K562 (cell line): ENCODE measurements around the gene PARS2. TPM values are rescaled to one million over a fixed set of nuclear protein-coding genes. Genes with fewer than 3 reads are reported as not detected.

Source experiments
- ATAC-seq: fragments of 200-7000 bp; cut with Tn5 transposase; 3 replicates; pipeline ENCODE4 v1.9.1; 2020; ENCODE audit warnings: moderate library complexity
- BruUV-seq: library from RNA; stranded (reverse); fragments of 400-500 nt; replicated peaks from 2 replicates; lab custom pipeline; 2021; lab: Mats Ljungman, UMichigan
- CTCF ChIA-PET: fragments of 300-600 bp; formaldehyde crosslinking; extraction: SDS; loops from one replicate; lab custom pipeline; 2021; ENCODE audit warnings: low intra/inter-chr PET ratio; lab: Yijun Ruan, JAX
- POLR2A ChIA-PET: fragments of 300-600, 350-650 bp; sonication (Branson Sonifier 250); formaldehyde crosslinking; extraction: SDS; loops from one replicate; lab custom pipeline; 2021; ENCODE audit warnings: antibody characterized with exemption, inconsistent platforms; lab: Yijun Ruan, JAX
- DNase-seq, 4 experiments: peaks; one replicate each; pipeline versions ENCODE4 v3.0.0 to v3.0.0-alpha.2; 2011 to 2018; ENCODE audit warnings: low spot score in 3 of 4, mixed read lengths in 3 of 4; ENCODE audit errors: extremely low read depth in 1 of 4
- FAIRE-seq: peaks from 2 replicates; lab custom pipeline; 2011; peaks lifted over from hg19 to GRCh38; lab: Jason Lieb, UNC
- H2AFZ ChIP-seq: 2 replicates; pipeline ENCODE4 v1.6.0; 2011; ENCODE audit warnings: low read depth, low read length, control low read depth, inconsistent platforms
- H3K27ac ChIP-seq: fragments of 200-600 bp; 3 replicates; pipeline ENCODE4 v1.8.0; 2011; ENCODE audit warnings: low read depth, mild to moderate bottlenecking, control low read depth, inconsistent platforms, low read length, moderate library complexity, mixed read lengths; ENCODE audit errors: extremely low read depth
- H3K27me3 ChIP-seq, 2 experiments: fragments of 300-600 bp in 1 of 2; 2 replicates in 1 of 2; 3 replicates in 1 of 2; pipeline versions ENCODE4 v1.6.0 to v1.8.0; 2011; ENCODE audit warnings: inconsistent platforms in 2 of 2, low read length in 2 of 2, mild to moderate bottlenecking in 1 of 2, mixed read lengths in 1 of 2, moderate library complexity in 1 of 2; ENCODE audit not compliant: control insufficient read depth in 2 of 2, insufficient read depth in 2 of 2
- H3K36me3 ChIP-seq: fragments of 300-600 bp; 3 replicates; pipeline ENCODE4 v1.8.0; 2011; ENCODE audit warnings: mild to moderate bottlenecking, low read length, inconsistent platforms; ENCODE audit not compliant: control insufficient read depth, insufficient read depth
- H3K4me1 ChIP-seq, 2 experiments: fragments of 200-600 bp in 1 of 2; replicated peaks in 1 of 2; 2 replicates in 1 of 2; 3 replicates in 1 of 2; pipeline versions ENCODE4 v1.5.1 to v1.8.0; 2011; ENCODE audit warnings: inconsistent platforms in 2 of 2, low read length in 2 of 2, mild to moderate bottlenecking in 1 of 2, mixed read lengths in 1 of 2, moderate library complexity in 1 of 2; ENCODE audit not compliant: control insufficient read depth in 2 of 2, insufficient read depth in 2 of 2
- H3K4me2 ChIP-seq: 2 replicates; pipeline ENCODE4 v1.6.1; 2011; ENCODE audit warnings: low read length, control low read depth, inconsistent platforms, mixed read lengths; ENCODE audit not compliant: insufficient read depth
- H3K4me3 ChIP-seq: fragments of 200-600 bp; sonication (generic), shearing (Covaris generic); 2 replicates; pipeline ENCODE4 v1.5.1; 2016; ENCODE audit warnings: control low read depth, inconsistent platforms
- H3K79me2 ChIP-seq: fragments of 200-600 bp; 3 replicates; pipeline ENCODE4 v1.8.0; 2011; ENCODE audit warnings: low read length, inconsistent platforms; ENCODE audit not compliant: control insufficient read depth, insufficient read depth
- H3K9ac ChIP-seq, 2 experiments: 2 replicates each; pipeline versions ENCODE4 v1.6.0 to v1.6.1; 2011; ENCODE audit warnings: low read depth in 2 of 2, low read length in 2 of 2, control low read depth in 1 of 2, inconsistent platforms in 1 of 2, mild to moderate bottlenecking in 1 of 2, mixed read lengths in 1 of 2; ENCODE audit not compliant: insufficient read depth in 1 of 2
- H3K9me1 ChIP-seq: one replicate; pipeline ENCODE4 v1.6.0; 2011; ENCODE audit warnings: inconsistent platforms, mild to moderate bottlenecking, low read length, moderate library complexity; ENCODE audit not compliant: control insufficient read depth, insufficient read depth
- H3K9me3 ChIP-seq: replicated peaks from 2 replicates; pipeline ENCODE4 v1.5.1; 2011; ENCODE audit warnings: low read depth, low read length, inconsistent platforms; ENCODE audit not compliant: control insufficient read depth, insufficient read depth
- H4K20me1 ChIP-seq: replicated peaks from 2 replicates; pipeline ENCODE4 v1.6.1; 2011; ENCODE audit warnings: low read length, inconsistent platforms, mixed read lengths; ENCODE audit not compliant: control insufficient read depth, insufficient read depth
- CHD1 ChIP-seq: fragments of 200-600 bp; sonication (generic); IDR thresholded peaks from one replicate; pipeline ENCODE4 v1.6.1; 2012; ENCODE audit warnings: mild to moderate bottlenecking, moderate library complexity, low read length, inconsistent platforms
- HDAC1 ChIP-seq, 2 experiments: fragments of 450-650 bp; IDR thresholded peaks; 2 replicates each; pipeline ENCODE4 v1.6.1; 2016 to 2017; ENCODE audit warnings: inconsistent platforms in 1 of 2, mild to moderate bottlenecking in 1 of 2, moderate library complexity in 1 of 2
- PCBP2 ChIP-seq: fragments of 200-400 bp; formaldehyde crosslinking; IDR thresholded peaks from 2 replicates; pipeline ENCODE4 v1.6.1; 2018; ENCODE audit warnings: low read length, low read depth, mild to moderate bottlenecking, moderate library complexity; ENCODE audit not compliant: poor library complexity, severe bottlenecking
- SP2 ChIP-seq: IDR thresholded peaks from 2 replicates; pipeline ENCODE4 v1.6.1; 2011; ENCODE audit warnings: mild to moderate bottlenecking, low read depth, low read length, moderate library complexity; ENCODE audit not compliant: poor library complexity, severe bottlenecking; ENCODE audit errors: extremely low read depth
- SUPT5H ChIP-seq: fragments of 450-650 bp; IDR thresholded peaks from 2 replicates; pipeline ENCODE4 v1.6.1; 2016
- TAF7 ChIP-seq: fragments of 450-650 bp; IDR thresholded peaks from 2 replicates; pipeline ENCODE4 v1.6.1; 2016; ENCODE audit warnings: missing genetic modification characterization, missing compliant biosample characterization
- TAF9B ChIP-seq: fragments of 450-650 bp; IDR thresholded peaks from 2 replicates; pipeline ENCODE4 v1.6.1; 2018; ENCODE audit warnings: mild to moderate bottlenecking; ENCODE audit not compliant: partially characterized antibody
- THRA ChIP-seq: fragments of 450-650 bp; IDR thresholded peaks from 2 replicates; pipeline ENCODE4 v1.6.1; 2017; ENCODE audit warnings: mild to moderate bottlenecking, moderate library complexity
- USF1 ChIP-seq: sonication (generic); formaldehyde crosslinking; IDR thresholded peaks from 2 replicates; pipeline ENCODE4 v1.9.0; 2022; ENCODE audit warnings: mild to moderate bottlenecking, missing genetic modification reagents
- WGBS: fragments of 100-300 bp; shearing (Covaris generic); methylation state at CpG from one replicate; pipeline ENCODE4 v1.1.6; 2016; ENCODE audit warnings: low coverage, mixed read lengths; ENCODE audit not compliant: insufficient coverage; ENCODE audit errors: missing lambda C conversion rate; 5-methylcytosine and 5-hydroxymethylcytosine counted together
- in situ Hi-C: fragments of 300-500 bp; cut with MboI; formaldehyde crosslinking; loops from 4 replicates; pipeline ENCODE4 v1.15.0; 2018; ENCODE audit warnings: inconsistent platforms, mixed read lengths
- intact Hi-C: fragments of 100-400 bp; cut with micrococcal nuclease; formaldehyde crosslinking; loops from 2 replicates; pipeline ENCODE4 v1.14.2; 2022
- polyA plus RNA-seq, 8 experiments: library from polyadenylated mRNA; depleted of rRNA in 4 of 8; stranded (reverse) in 5 of 8; unstranded in 3 of 8; fragments of >200 nt; fragmentation: Nextera tagmentation in 2 of 8; fragmentation: Illumina TruSeq in 1 of 8; extraction: Ambion mirVana in 2 of 8; extraction: Trizol in 1 of 8; gene quantifications; 2 replicates each; pipeline versions ENCODE4 v1.2.1 to v1.2.3, GENCODE V29; 2011 to 2014; ENCODE audit warnings: inconsistent platforms in 1 of 8, missing spikeins in 1 of 8
- total RNA-seq, 7 experiments: library from RNA; depleted of rRNA in 6 of 7; stranded (reverse); fragments of >200 nt in 6 of 7; fragmentation: Illumina TruSeq in 2 of 7; extraction: Trizol in 2 of 7; gene quantifications; 2 replicates each; pipeline versions ENCODE4 v1.2.1 to v1.2.3, GENCODE V29; 2011 to 2021; ENCODE audit warnings: low replicate concordance in 1 of 7

Gene PARS2
- total and polyA plus RNA-seq, 9 of the 15 experiments (the other 6 are each of a cell fraction or from before 2014, with no cell fraction given) = 6.3 to 12.4 (median 7.9) TPM

DNA sequence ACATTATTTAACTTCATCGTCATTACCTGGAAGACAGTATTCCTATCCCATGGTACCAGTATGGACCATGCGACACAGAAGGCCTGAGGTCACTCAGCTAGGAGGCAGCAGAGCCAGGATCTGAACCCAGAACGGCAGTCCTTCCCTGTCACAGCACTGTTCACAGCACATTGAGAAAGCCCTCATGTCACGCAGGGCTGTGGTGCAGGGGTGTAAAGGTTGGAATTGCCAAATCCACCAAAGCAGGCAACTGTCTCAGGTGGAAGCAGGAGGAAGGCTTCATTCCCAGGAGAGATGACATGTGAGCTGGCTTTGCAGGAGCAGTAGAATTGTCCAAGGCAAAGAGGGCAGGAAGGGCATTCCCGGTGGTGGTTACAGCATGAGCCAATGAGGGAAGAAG is 46.7 kb upstream of the PARS2 start:
- no peak for FAIRE-seq
- DNase-seq = no peak
- Histone ChIP-seq H4K20me1 (peaks cover 9% of the 10 kb centered on the region; the same call in 1 of the 2 replicates), H3K36me3 (no peaks in the 10 kb centered on the region), H3K4me3 (no peak overlapping the region), H3K27me3 (peaks cover 24 to 61% of the 10 kb centered on the region in 2 experiments), H3K4me2 (no peak overlapping the region), H3K79me2 (no peaks in the 10 kb centered on the region), H3K27ac (no peak overlapping the region), H3K9me1 (no peaks in the 10 kb centered on the region), H3K9me3 (no peaks in the 10 kb centered on the region)
- ATAC-seq = no peak
- POLR2A ChIA-PET = no interaction called here
- in situ Hi-C loops = no loop called here
- BruUV-seq = no TSS peak
- WGBS = 7% methylated on average over 5 of the region's 5 CpGs
- intact Hi-C loops = loop anchor here (2.0 kb wide), 2 partner anchors 138 to 950 kb away; no protein-coding TSS in a partner anchor
- CTCF ChIA-PET = interaction anchor here (0.7 to 3.0 kb wide), 5 partner anchors 135 to 1095 kb away, joined by 3 to 25 read pairs (median 4); no protein-coding TSS in a partner anchor
- no peak for TF ChIP-seq HDAC1 (IDR thresholded peaks at IDR 0.05)
- no peak for TF ChIP-seq SP2
- no peak for TF ChIP-seq THRA
- no peak for TF ChIP-seq SUPT5H
- no peak for TF ChIP-seq CHD1
- no peak for TF ChIP-seq PCBP2
- no peak for TF ChIP-seq TAF9B
- TF ChIP-seq TAF7 = no peak
- no peak for TF ChIP-seq USF1
- TF ChIP-seq, all 486 proteins: peak for 0
- peaks cover 0 to 2% of the 10 kb centered on the region in 2 experiments; a peak in 1 of 5 replicates for H3K4me1 ChIP-seq
- no peak overlapping the region for H2AFZ ChIP-seq
- H3K9ac ChIP-seq = no peak overlapping the region
